Liver (tissue), 9 donors: ENCODE measurements around the gene AMOTL1. TPM values are rescaled to one million over a fixed set of nuclear protein-coding genes. Genes with fewer than 3 reads are reported as not detected.

ENCODE experiments used
- DNase-seq: peaks from one replicate; pipeline ENCODE4 v3.0.0-alpha.2; 2017; ENCODE audit warnings: low spot score
- H3K27ac ChIP-seq, 2 donors: one replicate each; pipeline ENCODE4 v1.7.0; 2013; ENCODE audit warnings: inconsistent platforms in 2 of 2, low read length in 2 of 2, control low read depth in 1 of 2, low read depth in 1 of 2, mild to moderate bottlenecking in 1 of 2
- H3K27me3 ChIP-seq, 4 donors: one replicate each; pipeline versions ENCODE4 v1.6.1 to v1.7.0; 2013; ENCODE audit warnings: low read length in 3 of 4, inconsistent platforms in 1 of 4, mild to moderate bottlenecking in 1 of 4, moderate library complexity in 1 of 4; ENCODE audit not compliant: control insufficient read depth in 4 of 4, insufficient read depth in 4 of 4
- H3K36me3 ChIP-seq, 4 donors: one replicate each; pipeline versions ENCODE4 v1.6.1 to v1.7.0; 2013; ENCODE audit warnings: low read length in 3 of 4, mild to moderate bottlenecking in 3 of 4, low read depth in 1 of 4, moderate library complexity in 1 of 4; ENCODE audit not compliant: control insufficient read depth in 4 of 4, insufficient read depth in 3 of 4
- H3K4me1 ChIP-seq, 4 donors: one replicate each; pipeline versions ENCODE4 v1.6.1 to v1.7.0; 2013; ENCODE audit warnings: low read length in 3 of 4, mild to moderate bottlenecking in 3 of 4, moderate library complexity in 1 of 4; ENCODE audit not compliant: control insufficient read depth in 4 of 4, insufficient read depth in 4 of 4
- H3K4me3 ChIP-seq, 3 donors: one replicate each; pipeline versions ENCODE4 v1.6.1 to v1.7.0; 2013; ENCODE audit warnings: low read length in 3 of 3, control low read depth in 1 of 3, low read depth in 1 of 3, mild to moderate bottlenecking in 1 of 3
- H3K9ac ChIP-seq, 2 donors: one replicate each; pipeline ENCODE4 v1.7.0; 2013; ENCODE audit warnings: low read length in 2 of 2, mild to moderate bottlenecking in 2 of 2, moderate library complexity in 2 of 2, control low read depth in 1 of 2, low read depth in 1 of 2
- H3K9me3 ChIP-seq, 4 donors: one replicate each; pipeline versions ENCODE4 v1.6.1 to v1.7.0; 2013; ENCODE audit warnings: low read length in 3 of 4; ENCODE audit not compliant: control insufficient read depth in 4 of 4
- CTCF ChIP-seq: fragments of 150-350 bp; IDR thresholded peaks from 2 replicates; pipeline ENCODE4 v1.5.1; 2017; ENCODE audit warnings: improper control_type of control experiment, low read depth, low read length; ENCODE audit not compliant: missing input control
- EGR1 ChIP-seq, 2 donors: IDR thresholded peaks; 2 replicates each; pipeline ENCODE4 v1.6.1; 2016 to 2018; ENCODE audit warnings: antibody characterized with exemption in 2 of 2, low read depth in 2 of 2
- FOXA1 ChIP-seq: IDR thresholded peaks from 2 replicates; pipeline ENCODE4 v1.6.1; 2016; ENCODE audit warnings: antibody characterized with exemption
- GABPA ChIP-seq, 2 donors: IDR thresholded peaks in 1 of 2; conservative IDR thresholded peaks in 1 of 2; 2 replicates each; pipeline ENCODE4 v1.6.1; 2016; ENCODE audit warnings: antibody characterized with exemption in 2 of 2, mild to moderate bottlenecking in 1 of 2, moderate library complexity in 1 of 2
- HNF4G ChIP-seq: IDR thresholded peaks from 2 replicates; pipeline ENCODE4 v1.6.1; 2016; ENCODE audit warnings: antibody characterized with exemption
- JUND ChIP-seq, 2 donors: IDR thresholded peaks; 2 replicates each; pipeline ENCODE4 v1.6.1; 2016; ENCODE audit warnings: antibody characterized with exemption in 2 of 2
- RAD21 ChIP-seq, 2 donors: IDR thresholded peaks; 2 replicates each; pipeline ENCODE4 v1.6.1; 2016; ENCODE audit warnings: antibody characterized with exemption in 2 of 2, mild to moderate bottlenecking in 2 of 2
- RXRA ChIP-seq, 2 donors: IDR thresholded peaks; 2 replicates each; pipeline ENCODE4 v1.6.1; 2017 to 2018; ENCODE audit warnings: antibody characterized with exemption in 2 of 2, mild to moderate bottlenecking in 1 of 2
- SP1 ChIP-seq: IDR thresholded peaks from 2 replicates; pipeline ENCODE4 v1.6.1; 2018; ENCODE audit warnings: antibody characterized with exemption, mild to moderate bottlenecking
- TAF1 ChIP-seq: conservative IDR thresholded peaks from 2 replicates; pipeline ENCODE4 v1.6.1; 2016; ENCODE audit warnings: antibody characterized with exemption, mild to moderate bottlenecking
- YY1 ChIP-seq: IDR thresholded peaks from 2 replicates; pipeline ENCODE4 v1.6.1; 2016; ENCODE audit warnings: antibody characterized with exemption, mild to moderate bottlenecking
- ZBTB33 ChIP-seq: IDR thresholded peaks from 2 replicates; pipeline ENCODE4 v1.6.1; 2016; ENCODE audit warnings: antibody characterized with exemption
- WGBS: extraction: QIAGEN DNeasy Blood & Tissue Kit; methylation state at CpG from one replicate; pipeline ENCODE4 v1.1.7; 2013; 5-methylcytosine and 5-hydroxymethylcytosine counted together
- polyA plus RNA-seq, 2 donors: library from polyadenylated mRNA; stranded (reverse) in 1 of 2; unstranded in 1 of 2; fragments of 200-250 nt in 1 of 2; fragments of >200 nt in 1 of 2; fragmentation: Nextera tagmentation in 1 of 2; extraction: Ambion mirVana in 1 of 2; gene quantifications; one replicate each; pipeline versions ENCODE4 v1.2.1 to v1.2.3, GENCODE V29; 2013 to 2015
- total RNA-seq, 2 donors: library from RNA; depleted of rRNA; stranded (reverse); fragments of >200 nt; gene quantifications; one replicate each; pipeline ENCODE4 v1.2.3, GENCODE V29; 2014
- TF ChIP-seq, protein P1 (sequence below): IDR thresholded peaks from 2 replicates; pipeline ENCODE4 v1.6.1; 2016; ENCODE audit warnings: antibody characterized with exemption
- donor health status: healthy.
- donor health status: healthy.
- donor health status: healthy.
- donor health status: healthy.
- donor health status: healthy.

AMOTL1 gene
- total and polyA plus RNA-seq, 4 donors = 2.2 to 29.5 (median 7.2) TPM

DNA sequence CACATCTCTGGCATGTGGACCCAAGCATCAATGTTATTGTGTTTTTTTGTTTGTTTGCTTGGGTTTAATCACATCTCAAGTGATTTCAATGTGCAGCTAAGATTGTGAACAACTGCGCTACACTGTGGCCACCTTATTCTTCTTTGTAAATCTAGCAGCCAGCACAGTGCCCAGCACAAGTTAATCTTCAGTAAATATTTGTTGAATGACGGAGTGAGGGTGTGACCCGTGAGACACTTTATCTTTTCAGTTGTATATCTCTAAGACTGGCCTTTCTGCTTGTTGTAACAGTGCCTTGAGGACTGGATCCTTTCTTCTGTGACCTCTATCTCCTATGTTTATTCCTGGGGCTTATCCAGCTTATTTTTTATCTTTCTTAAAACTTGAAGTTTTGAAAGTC is 21.4 kb upstream of the AMOTL1 start:
- no peak for DNase-seq
- Histone ChIP-seq H3K4me3 (no peak overlapping the region), H3K36me3 (no peaks in the 10 kb centered on the region), H3K9me3 (no peaks in the 10 kb centered on the region), H3K27ac (no peak overlapping the region), H3K27me3 (no peaks in the 10 kb centered on the region), H3K9ac (no peak overlapping the region), H3K4me1 (no peaks in the 10 kb centered on the region)
- WGBS = 42% methylated on average over 3 of the region's 3 CpGs
- TF ChIP-seq RAD21 (IDR thresholded peaks at IDR 0.05) (no peak), CTCF (no peak), RXRA (IDR thresholded peaks at IDR 0.05) (no peak)

- Histone ChIP-seq H3K4me1 (no peaks in the 10 kb centered on the region), H3K27me3 (no peaks in the 10 kb centered on the region), H3K36me3 (no peaks in the 10 kb centered on the region), H3K27ac (no peak overlapping the region), H3K9me3 (no peaks in the 10 kb centered on the region), H3K4me3 (no peak overlapping the region), H3K9ac (no peak overlapping the region)
- TF ChIP-seq, protein P1, sequence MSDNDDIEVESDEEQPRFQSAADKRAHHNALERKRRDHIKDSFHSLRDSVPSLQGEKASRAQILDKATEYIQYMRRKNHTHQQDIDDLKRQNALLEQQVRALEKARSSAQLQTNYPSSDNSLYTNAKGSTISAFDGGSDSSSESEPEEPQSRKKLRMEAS = no peak
- TF ChIP-seq FOXA1 = no peak
- TF ChIP-seq TAF1 = no peak
- no peak for TF ChIP-seq HNF4G
- TF ChIP-seq JUND (IDR thresholded peaks at IDR 0.05) = no peak
- TF ChIP-seq GABPA (IDR thresholded peaks at IDR 0.05 in 1 of 2, conservative IDR thresholded peaks at IDR 0.05 in 1 of 2) = no peak
- TF ChIP-seq SP1 = no peak
- DNase-seq = no peak
Observed at GRCh38 chr11:94747146-94747545, 21.0 kb upstream of the AMOTL1 start.

GRCh38 chr11:94747601-94748041 is 20.5 kb upstream of the AMOTL1 start:
- Histone ChIP-seq H3K4me3 (no peak overlapping the region), H3K9me3 (no peaks in the 10 kb centered on the region), H3K9ac (no peak overlapping the region), H3K27me3 (no peaks in the 10 kb centered on the region), H3K4me1 (no peaks in the 10 kb centered on the region), H3K27ac (no peak overlapping the region), H3K36me3 (no peaks in the 10 kb centered on the region)
- TF ChIP-seq EGR1 (IDR thresholded peaks at IDR 0.05; ENCODE audit: low read depth in 2 of 2) (no peak), RAD21 (IDR thresholded peaks at IDR 0.05) (no peak), ZBTB33 (no peak), YY1 (no peak)
- TF ChIP-seq, protein P1 = no peak
- 90% methylated on average over 4 of the region's 4 CpGs for WGBS
- DNase-seq = no peak
